H9 (cell line): ENCODE measurements around the gene SLC1A7. TPM values are rescaled to one million over a fixed set of nuclear protein-coding genes. Genes with fewer than 3 reads are reported as not detected.

Experiments used
- DNase-seq: peaks from one replicate; pipeline ENCODE4 v3.0.0-alpha.2; 2017
- H2AFZ ChIP-seq: one replicate; pipeline ENCODE4 v1.6.1; 2013; ENCODE audit warnings: mild to moderate bottlenecking, low read length, control low read depth, moderate library complexity
- H2AK5ac ChIP-seq: 2 replicates; pipeline ENCODE4 v1.6.1; 2013; ENCODE audit warnings: low read length, control low read depth, mixed read lengths; ENCODE audit not compliant: insufficient read length
- H2BK120ac ChIP-seq: one replicate; pipeline ENCODE4 v1.6.1; 2013; ENCODE audit warnings: low read depth, mild to moderate bottlenecking, low read length, control low read depth, inconsistent platforms; ENCODE audit not compliant: poor library complexity, severe bottlenecking
- H2BK12ac ChIP-seq: 2 replicates; pipeline ENCODE4 v1.6.1; 2013; ENCODE audit warnings: low read length, control low read depth, mixed read lengths, low read depth; ENCODE audit not compliant: insufficient read length
- H2BK15ac ChIP-seq: 2 replicates; pipeline ENCODE4 v1.6.1; 2013; ENCODE audit warnings: low read depth, low read length, control low read depth
- H2BK20ac ChIP-seq: one replicate; pipeline ENCODE4 v1.6.1; 2013; ENCODE audit warnings: low read depth, mild to moderate bottlenecking, low read length, control low read depth, inconsistent platforms; ENCODE audit not compliant: poor library complexity, severe bottlenecking
- H2BK5ac ChIP-seq: 2 replicates; pipeline ENCODE4 v1.6.1; 2013; ENCODE audit warnings: low read length, control low read depth, mixed read lengths; ENCODE audit not compliant: insufficient read length
- H3K14ac ChIP-seq: 2 replicates; pipeline ENCODE4 v1.6.1; 2013; ENCODE audit warnings: low read length, control low read depth; ENCODE audit not compliant: insufficient read depth
- H3K18ac ChIP-seq: 2 replicates; pipeline ENCODE4 v1.6.1; 2013; ENCODE audit warnings: low read depth, mild to moderate bottlenecking, mixed read lengths, low read length, control low read depth; ENCODE audit not compliant: insufficient read length
- H3K23ac ChIP-seq: 2 replicates; pipeline ENCODE4 v1.6.1; 2013; ENCODE audit warnings: low read length, control low read depth, mixed read lengths, low read depth; ENCODE audit not compliant: insufficient read length
- H3K23me2 ChIP-seq: 2 replicates; pipeline ENCODE4 v1.6.1; 2013; ENCODE audit warnings: low read depth, mild to moderate bottlenecking, mixed read lengths, low read length, control low read depth; ENCODE audit not compliant: insufficient read length, poor library complexity, severe bottlenecking
- H3K27ac ChIP-seq: 2 replicates; pipeline ENCODE4 v1.5.1; 2013; ENCODE audit warnings: low read length, control low read depth, mixed read lengths, low read depth; ENCODE audit not compliant: insufficient read length
- H3K27me3 ChIP-seq: 2 replicates; pipeline ENCODE4 v1.6.1; 2013; ENCODE audit warnings: low read length, control low read depth, inconsistent platforms; ENCODE audit not compliant: insufficient read depth
- H3K4ac ChIP-seq: 2 replicates; pipeline ENCODE4 v1.6.1; 2013; ENCODE audit warnings: low read depth, mild to moderate bottlenecking, control low read depth, inconsistent platforms, low read length, moderate library complexity
- H3K4me1 ChIP-seq: 2 replicates; pipeline ENCODE4 v1.6.1; 2013; ENCODE audit warnings: low read length, control low read depth, inconsistent platforms; ENCODE audit not compliant: insufficient read depth
- H3K4me2 ChIP-seq: 2 replicates; pipeline ENCODE4 v1.6.1; 2013; ENCODE audit warnings: low read length, control low read depth, mixed read lengths; ENCODE audit not compliant: insufficient read length, insufficient read depth
- H3K56ac ChIP-seq: 2 replicates; pipeline ENCODE4 v1.6.1; 2013; ENCODE audit warnings: low read depth, mild to moderate bottlenecking, mixed read lengths, low read length, control low read depth; ENCODE audit not compliant: insufficient read length
- H3K79me1 ChIP-seq: 2 replicates; pipeline ENCODE4 v1.6.1; 2013; ENCODE audit warnings: low read depth, mild to moderate bottlenecking, moderate library complexity, low read length, control low read depth, inconsistent platforms; ENCODE audit not compliant: insufficient read depth, poor library complexity, severe bottlenecking
- H3K79me2 ChIP-seq: 2 replicates; pipeline ENCODE4 v1.6.1; 2013; ENCODE audit warnings: low read length, control low read depth, inconsistent platforms; ENCODE audit not compliant: insufficient read depth
- H3K9ac ChIP-seq: 2 replicates; pipeline ENCODE4 v1.6.1; 2013; ENCODE audit warnings: low read length, control low read depth, mixed read lengths; ENCODE audit not compliant: insufficient read length; ENCODE audit errors: extremely low read depth
- H3K9me3 ChIP-seq: one replicate; pipeline ENCODE4 v1.6.1; 2013; ENCODE audit warnings: low read depth, low read length, inconsistent platforms; ENCODE audit not compliant: control insufficient read depth
- H3T11ph ChIP-seq: one replicate; pipeline ENCODE4 v1.6.1; 2013; ENCODE audit warnings: mild to moderate bottlenecking, low read length, control low read depth, inconsistent platforms
- H4K20me1 ChIP-seq: one replicate; pipeline ENCODE4 v1.6.1; 2013; ENCODE audit not compliant: control insufficient read depth, insufficient read length, insufficient read depth
- H4K5ac ChIP-seq: 2 replicates; pipeline ENCODE4 v1.6.1; 2013; ENCODE audit warnings: low read depth, mild to moderate bottlenecking, mixed read lengths, low read length, control low read depth; ENCODE audit not compliant: insufficient read length
- H4K8ac ChIP-seq: replicated peaks from 2 replicates; pipeline ENCODE4 v1.6.1; 2013; ENCODE audit warnings: low read length, control low read depth, mixed read lengths, low read depth; ENCODE audit not compliant: insufficient read length
- H4K91ac ChIP-seq: 2 replicates; pipeline ENCODE4 v1.6.1; 2013; ENCODE audit warnings: low read depth, mild to moderate bottlenecking, moderate library complexity, mixed read lengths, low read length, control low read depth; ENCODE audit not compliant: insufficient read length
- H3K27ac Mint-ChIP-seq, 3 experiments: 2 replicates in 2 of 3; 3 replicates in 1 of 3; pipeline ENCODE4 v1.8.0; 2020 to 2021; ENCODE audit warnings: mixed read lengths in 3 of 3, mild to moderate bottlenecking in 1 of 3, moderate library complexity in 1 of 3
- H3K27me3 Mint-ChIP-seq: 2 replicates; pipeline ENCODE4 v1.8.0; 2021; ENCODE audit warnings: low read depth, mild to moderate bottlenecking, moderate library complexity, mixed read lengths
- H3K36me3 Mint-ChIP-seq, 3 experiments: 2 replicates in 2 of 3; 3 replicates in 1 of 3; pipeline ENCODE4 v1.8.0; 2020 to 2021; ENCODE audit warnings: low read depth in 3 of 3, mixed read lengths in 3 of 3; ENCODE audit not compliant: insufficient read depth in 1 of 3
- H3K4me1 Mint-ChIP-seq, 2 experiments: 2 replicates each; pipeline ENCODE4 v1.8.0; 2020; ENCODE audit warnings: mixed read lengths in 2 of 2
- H3K4me3 Mint-ChIP-seq, 2 experiments: 2 replicates in 1 of 2; 3 replicates in 1 of 2; pipeline ENCODE4 v1.8.0; 2020 to 2021; ENCODE audit warnings: mild to moderate bottlenecking in 2 of 2, mixed read lengths in 2 of 2, moderate library complexity in 1 of 2
- H3K9me3 Mint-ChIP-seq, 2 experiments: 2 replicates in 1 of 2; 3 replicates in 1 of 2; pipeline ENCODE4 v1.8.0; 2020; ENCODE audit warnings: mild to moderate bottlenecking in 2 of 2, mixed read lengths in 2 of 2, moderate library complexity in 1 of 2
- CTCF ChIP-seq: fragments of 200-600 bp; sonication (generic); conservative IDR thresholded peaks from 3 replicates; pipeline ENCODE4 v1.8.0; 2021; ENCODE audit warnings: antibody characterized with exemption, mild to moderate bottlenecking
- WGBS: extraction: QIAGEN DNeasy Blood & Tissue Kit; methylation state at CpG from one replicate; pipeline ENCODE4 v1.1.7; 2013; ENCODE audit warnings: missing lambda C conversion rate, low lambda C conversion rate, mixed read lengths; ENCODE audit not compliant: insufficient read length; ENCODE audit errors: extremely low coverage; 5-methylcytosine and 5-hydroxymethylcytosine counted together
- total RNA-seq: library from RNA; stranded (reverse); gene quantifications from 2 replicates; pipeline ENCODE4 v1.2.1, GENCODE V29; 2021

The SLC1A7 gene
- total RNA-seq, 1 experiment from 2014 or later, result not detected

- no CpG with 5 or more reads among the region's 46 CpGs for WGBS
- H3K27me3 Mint-ChIP-seq, result peaks cover 6% of the 10 kb centered on the region
- Histone ChIP-seq H3K23me2 (peaks cover 3% of the 10 kb centered on the region), H2AK5ac (no peak overlapping the region), H3K9me3 (no peaks in the 10 kb centered on the region), H3K56ac (no peak overlapping the region), H3K4me1 (peaks cover 6% of the 10 kb centered on the region; the same call in 1 of the 2 replicates), H3K18ac (no peak overlapping the region), H2AFZ (no peak overlapping the region), H3K9ac (no peak overlapping the region), H2BK20ac (no peak overlapping the region), H2BK120ac (no peak overlapping the region), H2BK5ac (no peak overlapping the region), H3K79me2 (no peaks in the 10 kb centered on the region), H2BK12ac (no peak overlapping the region), H3T11ph (no peak overlapping the region), H4K8ac (no peak overlapping the region), H3K4ac (no peak overlapping the region), H4K91ac (no peak overlapping the region), H3K79me1 (no peaks in the 10 kb centered on the region), H3K14ac (peak overlapping the region; percentile 66; the same call in 1 of the 2 replicates), H3K27me3 (no peaks in the 10 kb centered on the region), H2BK15ac (no peak overlapping the region), H4K5ac (no peak overlapping the region), H3K23ac (no peak overlapping the region), H3K27ac (no peak overlapping the region), H4K20me1 (no peaks in the 10 kb centered on the region), H3K4me2 (no peak overlapping the region)
- no peak overlapping the region; a peak in 1 of 7 replicates for H3K27ac Mint-ChIP-seq
- H3K4me3 Mint-ChIP-seq, result no peak overlapping the region
- DNase-seq, result no peak
- H3K9me3 Mint-ChIP-seq, result no peaks in the 10 kb centered on the region
- peaks cover 11 to 34% of the 10 kb centered on the region in 2 experiments for H3K4me1 Mint-ChIP-seq
- H3K36me3 Mint-ChIP-seq, result no peaks in the 10 kb centered on the region
- TF ChIP-seq CTCF, result no peak
Observed at GRCh38 chr1:53078333-53079101, 63.9 kb downstream of the SLC1A7 start.
